GM19467 (cell line): ENCODE measurements around the gene PHAX.
"Not testable (repeated sequence)": the region's sequence is repeated elsewhere in the genome, so short reads cannot be mapped to it uniquely, and the experiment has no call there.

Source experiments
- ATAC-seq: cut with Tn5 transposase; IDR thresholded peaks from one replicate; pipeline ENCODE4 v1.9.1; 2021; ENCODE audit warnings: mild to moderate bottlenecking, moderate library complexity; ENCODE audit not compliant: unreplicated experiment

Gene PHAX

DNA sequence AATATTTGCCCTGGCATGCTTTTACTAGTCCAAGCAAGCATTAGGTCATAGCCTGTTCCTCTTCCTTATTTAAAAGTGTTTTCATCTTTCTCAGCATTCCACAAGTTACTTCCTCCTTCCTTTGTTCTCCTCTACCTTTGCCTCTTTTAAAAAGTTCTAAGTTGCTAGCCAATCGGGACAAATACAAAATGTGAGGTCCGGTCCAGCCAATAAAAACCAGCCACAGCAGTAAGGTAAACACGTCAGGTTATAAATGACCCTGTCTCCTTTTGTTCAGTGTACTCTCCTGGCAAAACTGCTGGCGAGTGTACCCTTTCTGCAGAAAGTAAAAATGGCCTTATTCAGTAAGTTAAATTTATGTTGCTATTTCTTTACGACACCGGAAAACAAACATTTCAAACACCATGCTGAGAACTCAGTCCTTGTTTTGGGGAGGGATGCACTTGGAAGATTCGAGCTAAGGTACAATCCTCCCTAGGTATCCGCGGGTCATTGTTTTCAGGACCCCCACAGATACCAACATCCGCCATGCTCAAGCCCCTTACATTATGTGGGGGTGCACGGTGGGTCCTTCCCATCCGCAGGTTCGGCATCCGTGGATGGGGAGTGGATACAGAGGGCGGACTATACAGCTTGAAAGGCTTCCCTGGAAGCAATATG, 646 bp upstream of the PHAX start:
- not testable (repeated sequence) for ATAC-seq

- no peak for ATAC-seq
Measured at GRCh38 chr5:126603402-126603991, 2.8 kb downstream of the PHAX start.

DNA sequence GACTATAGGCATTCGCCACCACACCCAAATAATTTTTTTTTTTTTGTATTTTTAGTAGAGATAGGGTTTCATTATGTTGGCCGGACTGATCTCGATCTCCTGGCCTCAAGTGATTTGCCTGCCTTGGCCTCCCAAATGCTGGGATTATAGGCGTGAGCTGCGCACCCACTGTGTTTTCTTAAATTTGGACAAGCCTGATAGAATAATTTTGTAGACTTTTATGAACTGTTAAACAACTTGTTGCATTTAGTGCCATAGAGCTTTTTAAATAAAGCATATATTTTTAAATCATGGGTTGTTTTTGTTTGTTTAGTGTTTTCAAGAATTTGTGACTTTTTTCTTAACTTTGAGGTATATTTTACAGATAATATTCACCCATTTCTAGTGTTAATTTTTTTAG, 4.8 kb downstream of the PHAX start:
- ATAC-seq = no peak

DNA sequence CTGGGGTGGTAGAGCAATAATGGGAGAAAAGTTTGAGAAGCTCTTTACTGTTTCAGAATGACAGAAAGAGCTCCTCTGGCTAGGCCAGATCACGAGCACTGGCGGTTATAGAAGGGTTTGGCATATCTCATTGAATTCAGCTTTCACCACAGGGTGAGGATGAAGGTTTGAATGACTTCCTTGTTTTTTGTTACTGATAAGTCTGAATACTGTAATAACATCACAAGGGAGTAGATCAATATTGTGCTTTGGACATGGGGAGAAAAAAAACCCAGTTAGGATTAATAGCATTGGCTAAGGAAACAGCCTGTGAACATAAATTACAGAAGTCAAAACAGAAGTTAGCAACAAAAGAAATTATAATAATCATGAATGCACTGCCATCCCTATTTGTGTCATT, 9.4 kb downstream of the PHAX start:
- ATAC-seq = no peak

- ATAC-seq = no peak
Measured at GRCh38 chr5:126610616-126611015, 9.9 kb downstream of the PHAX start.

DNA sequence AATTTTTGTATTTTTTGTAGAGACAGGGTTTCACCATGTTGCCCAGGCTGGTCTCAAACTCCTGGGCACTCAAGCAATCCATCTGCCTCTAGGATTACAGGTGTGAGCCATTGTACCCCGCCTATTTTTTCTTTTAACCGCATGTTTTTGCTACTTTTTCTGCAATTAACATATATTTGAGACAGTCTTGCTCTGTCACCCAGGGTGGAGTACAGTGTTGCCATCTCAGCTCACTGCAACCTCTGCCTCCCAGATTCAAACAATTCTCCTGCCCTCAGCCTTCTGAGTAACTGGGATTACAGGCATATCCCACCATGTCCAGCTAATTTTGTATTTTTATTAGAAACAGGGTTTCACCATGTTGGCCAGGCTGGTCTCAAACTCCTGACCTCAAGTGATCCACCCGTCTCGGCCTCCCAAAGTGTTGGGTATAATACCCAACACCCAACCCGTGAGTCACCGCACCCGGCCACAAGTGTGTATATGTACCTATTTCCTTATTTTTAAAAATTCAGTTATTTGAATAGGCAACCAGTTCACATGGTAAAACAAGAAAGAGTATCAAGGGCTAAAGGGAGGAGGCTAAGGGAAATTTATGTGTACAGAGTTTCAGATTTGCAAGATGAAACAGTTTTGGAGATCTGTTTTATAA, 13.3 kb downstream of the PHAX start:
- ATAC-seq = no peak

DNA sequence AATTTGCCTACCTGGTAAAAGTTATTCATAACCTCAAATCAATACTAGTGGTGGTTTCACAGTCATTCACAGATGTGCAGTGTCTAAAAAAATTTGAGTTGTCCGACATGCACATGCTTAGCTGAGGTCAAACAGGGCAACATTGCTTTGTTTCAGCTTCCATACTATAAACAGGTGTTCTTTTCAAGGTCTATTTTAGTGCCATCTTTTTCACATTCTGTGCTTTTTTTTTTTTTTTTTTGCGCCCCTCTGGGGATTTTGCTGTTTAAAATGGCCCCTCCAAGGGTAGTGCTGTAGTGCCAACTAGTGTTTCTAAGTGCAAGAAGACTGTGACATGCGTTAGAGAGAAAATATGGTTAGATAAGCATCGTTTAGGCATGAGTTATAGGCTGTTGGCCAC, 14.5 kb downstream of the PHAX start:
- ATAC-seq = peak; percentile 87

DNA sequence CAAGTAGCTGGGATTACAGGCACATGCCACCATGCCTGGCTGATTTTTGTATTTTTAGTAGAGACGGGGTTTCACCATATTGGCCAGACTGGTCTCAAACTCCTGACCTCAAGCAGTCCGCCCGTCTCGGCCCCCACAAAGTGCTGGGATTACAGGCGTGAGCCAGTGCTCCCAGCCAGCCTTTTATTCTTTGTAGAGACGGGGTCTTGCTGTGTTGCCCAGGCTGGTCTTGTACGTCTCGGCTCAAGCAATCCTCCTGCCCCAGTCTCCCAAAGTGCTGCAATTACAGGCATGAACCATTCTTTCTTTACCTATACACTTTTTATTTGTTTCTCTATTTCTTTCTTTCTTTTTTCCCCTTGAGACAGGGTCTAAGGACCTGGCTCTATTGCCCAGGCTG, 16.9 kb downstream of the PHAX start:
- not testable (repeated sequence) for ATAC-seq

DNA sequence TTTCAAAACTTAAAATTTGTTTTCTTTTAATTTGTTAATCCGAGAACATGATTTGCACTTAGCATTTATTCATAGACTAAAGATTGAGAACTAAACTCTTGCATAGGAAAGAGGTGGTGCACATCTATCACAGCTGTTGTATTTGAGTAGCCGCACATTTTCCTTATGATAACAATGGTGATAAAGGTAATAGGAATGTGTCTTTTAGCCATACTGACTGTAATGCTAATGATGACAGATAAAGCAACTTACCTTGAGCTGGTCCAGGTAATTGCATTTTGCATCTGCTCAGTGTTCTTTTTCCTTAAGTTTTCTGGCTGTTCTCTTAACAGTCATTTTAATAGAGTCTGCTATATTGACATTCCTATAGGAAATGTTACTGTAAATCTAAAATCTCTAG, 19.0 kb downstream of the PHAX start:
- no peak for ATAC-seq

- ATAC-seq = no peak
Measured at GRCh38 chr5:126624534-126624933, 23.8 kb downstream of the PHAX start.

- ATAC-seq = no peak
Measured at GRCh38 chr5:126628102-126628501, 27.4 kb downstream of the PHAX start.

DNA sequence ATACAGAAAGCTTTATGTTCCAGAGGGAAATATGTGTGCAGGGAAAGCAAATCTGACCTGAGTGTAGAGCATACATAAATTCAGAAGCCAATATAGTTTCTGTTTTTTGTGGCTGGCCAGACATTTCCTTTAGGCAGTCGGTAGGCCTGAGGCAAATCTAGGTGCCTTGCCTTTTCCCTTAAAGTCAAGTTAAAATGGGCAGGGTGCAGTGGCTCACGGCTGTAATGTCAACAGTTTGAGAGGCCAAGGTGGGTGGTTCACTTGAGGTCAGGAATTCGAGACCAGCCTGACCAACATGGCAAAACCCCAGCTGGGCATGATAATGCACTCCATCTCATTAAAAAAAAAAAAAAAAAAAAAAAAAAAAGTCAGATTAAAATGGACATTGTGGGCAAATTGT, 31.2 kb downstream of the PHAX start:
- no peak for ATAC-seq

DNA sequence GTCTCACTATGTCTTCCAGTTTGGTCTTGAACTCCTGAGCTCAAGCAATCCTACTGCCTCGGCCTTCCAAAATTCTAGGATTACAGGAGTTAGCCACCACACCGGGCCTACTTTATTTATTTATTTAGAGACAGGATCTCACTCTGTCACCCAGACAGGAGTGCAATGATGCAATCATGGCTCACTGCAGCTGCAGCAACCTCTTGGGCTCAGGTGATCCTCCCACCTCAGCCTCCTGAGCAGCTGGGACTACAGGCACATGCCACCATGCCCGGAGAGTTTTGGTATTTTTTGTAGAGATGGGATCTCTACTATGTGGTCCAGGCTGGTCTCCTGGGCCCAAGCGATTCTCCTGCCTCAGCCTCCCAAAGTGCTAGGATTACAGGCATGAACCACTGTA, 32.8 kb downstream of the PHAX start:
- ATAC-seq = no peak

- ATAC-seq = no peak
Measured at GRCh38 chr5:126635585-126635984, 34.8 kb downstream of the PHAX start.

DNA sequence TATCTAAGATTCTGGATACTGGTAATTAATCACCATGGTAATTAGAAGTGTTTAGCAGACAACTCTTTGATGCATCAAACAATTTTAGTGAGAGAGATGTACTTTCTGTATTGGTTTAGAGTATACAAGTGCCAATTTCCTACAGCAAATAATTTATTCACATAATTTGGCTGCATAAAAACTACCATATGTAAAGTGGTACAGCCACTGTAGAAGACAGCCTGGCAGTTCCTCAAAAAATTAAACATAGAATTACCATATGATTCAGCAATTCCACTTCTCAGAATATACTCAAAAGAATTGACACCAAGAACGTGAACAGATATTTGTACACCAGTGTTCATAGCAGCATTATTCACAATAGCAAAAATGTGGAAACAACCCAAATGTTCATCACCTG, 36.2 kb downstream of the PHAX start:
- no peak for ATAC-seq

DNA sequence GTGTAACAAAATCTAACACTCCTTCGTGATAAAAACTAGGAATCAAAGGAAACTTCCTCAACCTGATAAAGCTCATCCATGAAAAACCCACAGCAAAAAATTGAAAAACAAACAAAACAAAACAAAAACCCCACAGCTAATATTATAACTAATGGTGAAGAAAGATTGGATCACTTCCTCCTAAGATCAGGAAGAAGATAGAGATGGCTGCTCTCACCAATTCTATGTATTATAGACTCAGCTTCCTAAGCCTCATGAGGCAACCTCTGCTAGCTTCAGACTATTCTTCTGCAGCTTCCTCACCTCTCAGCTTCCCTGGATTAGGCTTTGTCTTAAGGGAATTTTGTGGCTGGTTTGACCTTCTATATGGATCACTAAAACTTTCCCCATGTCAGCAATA, 40.1 kb downstream of the PHAX start:
- no peak for ATAC-seq

GRCh38 chr5:126641387-126641786, 40.6 kb downstream of the PHAX start:
- no peak for ATAC-seq

DNA sequence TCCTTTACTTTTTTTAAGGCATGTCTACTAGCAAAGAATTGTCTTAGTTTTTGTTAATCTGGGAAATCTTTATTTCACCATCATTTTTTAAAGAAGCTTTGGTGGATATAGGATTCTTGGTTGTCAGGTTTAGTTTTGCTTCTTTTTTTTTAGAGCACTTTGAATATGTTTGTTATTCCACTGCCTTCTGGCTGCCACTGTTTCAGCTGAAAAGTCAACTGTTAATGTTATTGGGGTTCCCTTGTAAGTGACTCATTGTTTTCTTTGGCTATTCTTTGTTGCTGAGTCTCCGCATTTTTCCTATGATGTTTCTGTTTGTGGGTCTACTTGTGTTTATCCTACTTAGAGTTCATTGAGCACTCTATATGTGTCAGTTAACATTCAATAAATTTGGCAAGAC, 44.4 kb downstream of the PHAX start:
- ATAC-seq = no peak

- ATAC-seq = no peak
Measured at GRCh38 chr5:126647071-126647470, 46.3 kb downstream of the PHAX start.

- ATAC-seq = no peak
Measured at GRCh38 chr5:126648471-126648870, 47.7 kb downstream of the PHAX start.

GRCh38 chr5:126649057-126649456, 48.3 kb downstream of the PHAX start:
- not testable (repeated sequence) for ATAC-seq

DNA sequence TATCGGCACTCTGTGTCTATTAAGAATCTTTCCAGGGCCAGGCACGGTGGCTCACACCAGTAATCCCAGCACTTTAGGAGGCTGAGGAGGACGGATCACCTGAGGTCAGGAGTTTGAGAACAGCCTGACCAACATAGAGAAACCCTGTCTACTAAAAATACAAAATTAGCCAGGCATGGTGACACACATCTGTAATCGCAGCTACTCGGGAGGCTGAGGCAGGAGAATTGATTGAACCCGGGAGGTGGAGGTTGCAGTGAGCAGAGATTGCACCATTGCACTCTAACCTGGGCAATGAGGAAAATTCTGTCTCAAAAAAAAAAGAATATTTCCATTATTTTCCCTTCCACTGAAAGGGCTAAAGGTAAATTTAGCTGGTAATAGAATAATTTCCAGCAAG, 49.0 kb downstream of the PHAX start:
- ATAC-seq = not testable (repeated sequence)

- no peak for ATAC-seq
Measured at GRCh38 chr5:126650463-126650862, 49.7 kb downstream of the PHAX start.
